ENCODE measurements around the gene ABLIM1. TPM values are rescaled to one million over a fixed set of nuclear protein-coding genes. Genes with fewer than 3 reads are reported as not detected.

Gene ABLIM1
- polyA plus RNA-seq, 3 donors = 0.33 to 0.91 (median 0.57) TPM

GRCh38 chr10:114526126-114526503, 132.0 kb downstream of the ABLIM1 start:
- intact Hi-C loops (cut with micrococcal nuclease) = no loop called here
- WGBS (ENCODE audit: insufficient coverage) = 0% methylated on average over 3 of the region's 5 CpGs
- H3K4me2 ChIP-seq (replicated peaks; ENCODE audit: extremely low read depth, low read length, poor library complexity, severe bottlenecking) = peak overlapping the region; percentile 64
- H3K27ac Mint-ChIP-seq = peak overlapping the region in 3 of 7 donors; percentile 58 to 76 (median 73)
- peak overlapping the region in 1 of 2 donors; percentile 28 for H3K27ac ChIP-seq (ENCODE audit: low read depth in 1 of 2, low read length in 2 of 2)
- H3K4me1 ChIP-seq (ENCODE audit: control insufficient read depth in 1 of 2, insufficient read depth in 2 of 2, low read length in 2 of 2) = peaks cover 12% of the 10 kb centered on the region in 2 donors
- peak overlapping the region in 1 of 3 experiments; percentile 52 for H3K4me3 ChIP-seq (replicated peaks in 1 of 3; ENCODE audit: low read depth in 2 of 3, low read length in 3 of 3)
- no peak for TF ChIP-seq CTCF (IDR thresholded peaks at IDR 0.05)
- peaks cover 0 to 14% of the 10 kb centered on the region in 2 donors for H3K27me3 ChIP-seq (ENCODE audit: control insufficient read depth in 2 of 2, insufficient read depth in 2 of 2, low read length in 2 of 2)
- H3K79me2 ChIP-seq (ENCODE audit: insufficient read depth, low read length) = no peaks in the 10 kb centered on the region
- peak overlapping the region; percentile 76 to 92 for H3K4me3 Mint-ChIP-seq
- H4K20me1 ChIP-seq (ENCODE audit: insufficient read depth, low read length) = no peaks in the 10 kb centered on the region
- no peaks in the 10 kb centered on the region for H3K9me3 ChIP-seq (replicated peaks in 1 of 2; ENCODE audit: control insufficient read depth in 1 of 2, insufficient read depth in 1 of 2, low read length in 2 of 2)
- peak in 1 of 3 donors; percentile 6 for DNase-seq
- H3K36me3 ChIP-seq (replicated peaks in 1 of 2; ENCODE audit: control insufficient read depth in 1 of 2, insufficient read depth in 2 of 2, low read length in 2 of 2) = no peaks in the 10 kb centered on the region
- peaks cover 0 to 3% of the 10 kb centered on the region in 2 donors for H3K36me3 Mint-ChIP-seq
- peaks cover 0 to 5% (median 0%) of the 10 kb centered on the region in 7 donors for H3K9me3 Mint-ChIP-seq
- peaks cover 12 to 23% (median 22%) of the 10 kb centered on the region in 3 donors for H3K27me3 Mint-ChIP-seq (ENCODE audit: low read depth in 3 of 3)
- peak overlapping the region; percentile 70 for H2AFZ ChIP-seq (ENCODE audit: insufficient read depth, low read depth, low read length, poor library complexity, severe bottlenecking)
- peaks cover 20% of the 10 kb centered on the region for H3K4me1 Mint-ChIP-seq
- H3K9ac ChIP-seq (ENCODE audit: insufficient read depth, low read length, poor library complexity, severe bottlenecking) = no peak overlapping the region

GRCh38 chr10:114525368-114525949, 132.6 kb downstream of the ABLIM1 start:
- peaks cover 21% of the 10 kb centered on the region for H3K4me1 Mint-ChIP-seq
- Histone ChIP-seq H3K4me1 (ENCODE audit: control insufficient read depth in 1 of 2, insufficient read depth in 2 of 2, low read length in 2 of 2) (peaks cover 12% of the 10 kb centered on the region in 2 donors), H2AFZ (ENCODE audit: insufficient read depth, low read depth, low read length, poor library complexity, severe bottlenecking) (no peak overlapping the region), H3K36me3 (replicated peaks in 1 of 2; ENCODE audit: control insufficient read depth in 1 of 2, insufficient read depth in 2 of 2, low read length in 2 of 2) (no peaks in the 10 kb centered on the region), H3K4me2 (replicated peaks; ENCODE audit: extremely low read depth, low read length, poor library complexity, severe bottlenecking) (no peak overlapping the region), H3K9me3 (replicated peaks in 1 of 2; ENCODE audit: control insufficient read depth in 1 of 2, insufficient read depth in 1 of 2, low read length in 2 of 2) (no peaks in the 10 kb centered on the region), H3K79me2 (ENCODE audit: insufficient read depth, low read length) (no peaks in the 10 kb centered on the region), H3K9ac (ENCODE audit: insufficient read depth, low read length, poor library complexity, severe bottlenecking) (no peak overlapping the region), H3K27me3 (ENCODE audit: control insufficient read depth in 2 of 2, insufficient read depth in 2 of 2, low read length in 2 of 2) (peaks cover 0 to 14% of the 10 kb centered on the region in 2 donors), H4K20me1 (ENCODE audit: insufficient read depth, low read length) (no peaks in the 10 kb centered on the region), H3K4me3 (replicated peaks in 1 of 3; ENCODE audit: low read depth in 2 of 3, low read length in 3 of 3) (no peak overlapping the region), H3K27ac (ENCODE audit: low read depth in 1 of 2, low read length in 2 of 2) (no peak overlapping the region)
- H3K9me3 Mint-ChIP-seq = peaks cover 0 to 5% (median 0%) of the 10 kb centered on the region in 7 donors
- no peak overlapping the region for H3K27ac Mint-ChIP-seq
- H3K4me3 Mint-ChIP-seq = no peak overlapping the region
- H3K36me3 Mint-ChIP-seq = peaks cover 0 to 3% of the 10 kb centered on the region in 2 donors
- no peak for DNase-seq
- WGBS (ENCODE audit: insufficient coverage) = 80% methylated on average over 1 of the region's 8 CpGs
- peaks cover 12 to 23% (median 22%) of the 10 kb centered on the region in 3 donors for H3K27me3 Mint-ChIP-seq (ENCODE audit: low read depth in 3 of 3)
- intact Hi-C loops (cut with micrococcal nuclease) = no loop called here
- TF ChIP-seq CTCF (IDR thresholded peaks at IDR 0.05) = no peak

Measured in CD14-positive monocyte (primary cell).